Type B pancreatic cell (in vitro differentiated cells): ENCODE measurements around the gene LHX3. TPM values are rescaled to one million over a fixed set of nuclear protein-coding genes. Genes with fewer than 3 reads are reported as not detected.

Source experiments
- DNase-seq: peaks from one replicate; pipeline ENCODE4 v3.0.0; 2021; ENCODE audit warnings: mixed read lengths; ENCODE audit not compliant: unreplicated experiment; ENCODE audit errors: extremely low spot score
- H3K27ac Mint-ChIP-seq: 2 replicates; pipeline ENCODE4 v1.8.0; 2021; ENCODE audit warnings: mild to moderate bottlenecking, mixed read lengths
- H3K27me3 Mint-ChIP-seq: 2 replicates; pipeline ENCODE4 v1.8.0; 2021; ENCODE audit warnings: mixed read lengths
- H3K36me3 Mint-ChIP-seq: 2 replicates; pipeline ENCODE4 v1.8.0; 2021; ENCODE audit warnings: mixed read lengths
- H3K4me1 Mint-ChIP-seq: one replicate; pipeline ENCODE4 v1.8.0; 2021; ENCODE audit warnings: mixed read lengths; ENCODE audit not compliant: unreplicated experiment
- H3K4me3 Mint-ChIP-seq: 2 replicates; pipeline ENCODE4 v1.8.0; 2021; ENCODE audit warnings: mild to moderate bottlenecking, mixed read lengths
- H3K9me3 Mint-ChIP-seq: 2 replicates; pipeline ENCODE4 v1.8.0; 2021; ENCODE audit warnings: mixed read lengths
- CTCF ChIP-seq: fragments of 200-600 bp; sonication (generic); conservative IDR thresholded peaks from 2 replicates; pipeline ENCODE4 v1.5.0; 2021; ENCODE audit warnings: antibody characterized with exemption, mild to moderate bottlenecking
- total RNA-seq: library from RNA; stranded (reverse); gene quantifications from 2 replicates; pipeline ENCODE4 v1.2.1, GENCODE V29; 2021; ENCODE audit warnings: low replicate concordance

The LHX3 gene
- total RNA-seq, 1 donor from 2014 or later = 0.10 TPM

GRCh38 chr9:136201609-136202453, 3.1 kb downstream of the LHX3 start:
- peaks cover 1% of the 10 kb centered on the region for H3K4me1 Mint-ChIP-seq
- no peak for DNase-seq
- H3K9me3 Mint-ChIP-seq = no peaks in the 10 kb centered on the region

GRCh38 chr9:136201174-136201573, 3.8 kb downstream of the LHX3 start:
- H3K36me3 Mint-ChIP-seq = no peaks in the 10 kb centered on the region
- no peaks in the 10 kb centered on the region for H3K9me3 Mint-ChIP-seq
- no peak for TF ChIP-seq CTCF
- peaks cover 62% of the 10 kb centered on the region for H3K27me3 Mint-ChIP-seq
- DNase-seq = no peak
- H3K4me1 Mint-ChIP-seq = peaks cover 3% of the 10 kb centered on the region
- no peak overlapping the region for H3K4me3 Mint-ChIP-seq
- no peak overlapping the region for H3K27ac Mint-ChIP-seq

More at GRCh38 chr9:136201609-136202453, 3.1 kb downstream of the LHX3 start:
- Mint-ChIP-seq H3K27me3 (peaks cover 58% of the 10 kb centered on the region), H3K36me3 (no peaks in the 10 kb centered on the region), H3K27ac (no peak overlapping the region), H3K4me3 (no peak overlapping the region)
- no peak for TF ChIP-seq CTCF

- Mint-ChIP-seq H3K9me3 (no peaks in the 10 kb centered on the region), H3K27me3 (peaks cover 61% of the 10 kb centered on the region)
- TF ChIP-seq CTCF = no peak
Observed at GRCh38 chr9:136200424-136200823, 4.5 kb downstream of the LHX3 start.

GRCh38 chr9:136199391-136200288, 5.3 kb downstream of the LHX3 start:
- TF ChIP-seq CTCF = no peak
- Mint-ChIP-seq H3K27ac (no peak overlapping the region), H3K27me3 (peaks cover 67% of the 10 kb centered on the region), H3K4me3 (no peak overlapping the region), H3K4me1 (peaks cover 3% of the 10 kb centered on the region), H3K9me3 (no peaks in the 10 kb centered on the region), H3K36me3 (no peaks in the 10 kb centered on the region)
- no peak for DNase-seq

More at GRCh38 chr9:136200424-136200823, 4.5 kb downstream of the LHX3 start:
- DNase-seq = no peak
- Mint-ChIP-seq H3K27ac (no peak overlapping the region), H3K4me3 (no peak overlapping the region), H3K36me3 (no peaks in the 10 kb centered on the region), H3K4me1 (peaks cover 3% of the 10 kb centered on the region)

GRCh38 chr9:136198605-136199083, 6.3 kb downstream of the LHX3 start:
- no peak for TF ChIP-seq CTCF
- H3K36me3 Mint-ChIP-seq = no peaks in the 10 kb centered on the region
- H3K27ac Mint-ChIP-seq = no peak overlapping the region
- no peak for DNase-seq
- H3K27me3 Mint-ChIP-seq = peaks cover 61% of the 10 kb centered on the region
- no peak overlapping the region for H3K4me3 Mint-ChIP-seq
- H3K4me1 Mint-ChIP-seq = peaks cover 3% of the 10 kb centered on the region
- H3K9me3 Mint-ChIP-seq = no peaks in the 10 kb centered on the region
